Measurements from ENCODE around the gene DDX31.

Gene DDX31

GRCh38 chr9:132637351-132637750 lies 32.4 kb downstream of the DDX31 start:
- no peak for DNase-seq (ENCODE audit: low read depth in 1 of 2, low spot score in 1 of 2)
- no peak overlapping the region for H3K4me3 ChIP-seq (replicated peaks; ENCODE audit: insufficient read depth, low read length)
- TF ChIP-seq SPI1 (IDR thresholded peaks at IDR 0.05; ENCODE audit: borderline replicate concordance, low read depth) (no peak), GABPA (IDR thresholded peaks at IDR 0.05; ENCODE audit: low read depth) (no peak), POLR2AphosphoS5 (IDR thresholded peaks at IDR 0.05; ENCODE audit: low read depth) (no peak)
- TF ChIP-seq, protein P1, sequence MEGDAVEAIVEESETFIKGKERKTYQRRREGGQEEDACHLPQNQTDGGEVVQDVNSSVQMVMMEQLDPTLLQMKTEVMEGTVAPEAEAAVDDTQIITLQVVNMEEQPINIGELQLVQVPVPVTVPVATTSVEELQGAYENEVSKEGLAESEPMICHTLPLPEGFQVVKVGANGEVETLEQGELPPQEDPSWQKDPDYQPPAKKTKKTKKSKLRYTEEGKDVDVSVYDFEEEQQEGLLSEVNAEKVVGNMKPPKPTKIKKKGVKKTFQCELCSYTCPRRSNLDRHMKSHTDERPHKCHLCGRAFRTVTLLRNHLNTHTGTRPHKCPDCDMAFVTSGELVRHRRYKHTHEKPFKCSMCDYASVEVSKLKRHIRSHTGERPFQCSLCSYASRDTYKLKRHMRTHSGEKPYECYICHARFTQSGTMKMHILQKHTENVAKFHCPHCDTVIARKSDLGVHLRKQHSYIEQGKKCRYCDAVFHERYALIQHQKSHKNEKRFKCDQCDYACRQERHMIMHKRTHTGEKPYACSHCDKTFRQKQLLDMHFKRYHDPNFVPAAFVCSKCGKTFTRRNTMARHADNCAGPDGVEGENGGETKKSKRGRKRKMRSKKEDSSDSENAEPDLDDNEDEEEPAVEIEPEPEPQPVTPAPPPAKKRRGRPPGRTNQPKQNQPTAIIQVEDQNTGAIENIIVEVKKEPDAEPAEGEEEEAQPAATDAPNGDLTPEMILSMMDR (IDR thresholded peaks at IDR 0.05; ENCODE audit: insufficient read depth, low read length), result no peak
- TF ChIP-seq, protein P2, sequence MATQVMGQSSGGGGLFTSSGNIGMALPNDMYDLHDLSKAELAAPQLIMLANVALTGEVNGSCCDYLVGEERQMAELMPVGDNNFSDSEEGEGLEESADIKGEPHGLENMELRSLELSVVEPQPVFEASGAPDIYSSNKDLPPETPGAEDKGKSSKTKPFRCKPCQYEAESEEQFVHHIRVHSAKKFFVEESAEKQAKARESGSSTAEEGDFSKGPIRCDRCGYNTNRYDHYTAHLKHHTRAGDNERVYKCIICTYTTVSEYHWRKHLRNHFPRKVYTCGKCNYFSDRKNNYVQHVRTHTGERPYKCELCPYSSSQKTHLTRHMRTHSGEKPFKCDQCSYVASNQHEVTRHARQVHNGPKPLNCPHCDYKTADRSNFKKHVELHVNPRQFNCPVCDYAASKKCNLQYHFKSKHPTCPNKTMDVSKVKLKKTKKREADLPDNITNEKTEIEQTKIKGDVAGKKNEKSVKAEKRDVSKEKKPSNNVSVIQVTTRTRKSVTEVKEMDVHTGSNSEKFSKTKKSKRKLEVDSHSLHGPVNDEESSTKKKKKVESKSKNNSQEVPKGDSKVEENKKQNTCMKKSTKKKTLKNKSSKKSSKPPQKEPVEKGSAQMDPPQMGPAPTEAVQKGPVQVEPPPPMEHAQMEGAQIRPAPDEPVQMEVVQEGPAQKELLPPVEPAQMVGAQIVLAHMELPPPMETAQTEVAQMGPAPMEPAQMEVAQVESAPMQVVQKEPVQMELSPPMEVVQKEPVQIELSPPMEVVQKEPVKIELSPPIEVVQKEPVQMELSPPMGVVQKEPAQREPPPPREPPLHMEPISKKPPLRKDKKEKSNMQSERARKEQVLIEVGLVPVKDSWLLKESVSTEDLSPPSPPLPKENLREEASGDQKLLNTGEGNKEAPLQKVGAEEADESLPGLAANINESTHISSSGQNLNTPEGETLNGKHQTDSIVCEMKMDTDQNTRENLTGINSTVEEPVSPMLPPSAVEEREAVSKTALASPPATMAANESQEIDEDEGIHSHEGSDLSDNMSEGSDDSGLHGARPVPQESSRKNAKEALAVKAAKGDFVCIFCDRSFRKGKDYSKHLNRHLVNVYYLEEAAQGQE (IDR thresholded peaks at IDR 0.05; ENCODE audit: insufficient replicate concordance, low read depth), result no peak
- no peak overlapping the region for H3K27ac ChIP-seq (replicated peaks)
- H3K27me3 ChIP-seq (ENCODE audit: insufficient read depth, poor library complexity, severe bottlenecking), result no peaks in the 10 kb centered on the region

GRCh38 chr9:132634327-132634726 lies 35.5 kb downstream of the DDX31 start:
- no peaks in the 10 kb centered on the region for H3K27me3 ChIP-seq (ENCODE audit: insufficient read depth, poor library complexity, severe bottlenecking)
- DNase-seq (ENCODE audit: low read depth in 1 of 2, low spot score in 1 of 2), result no peak
- no peak for TF ChIP-seq GABPA (IDR thresholded peaks at IDR 0.05; ENCODE audit: low read depth)
- TF ChIP-seq, protein P1 (IDR thresholded peaks at IDR 0.05; ENCODE audit: insufficient read depth, low read length), result no peak
- H3K4me3 ChIP-seq (replicated peaks; ENCODE audit: insufficient read depth, low read length), result no peak overlapping the region
- H3K27ac ChIP-seq (replicated peaks), result no peak overlapping the region

DNA sequence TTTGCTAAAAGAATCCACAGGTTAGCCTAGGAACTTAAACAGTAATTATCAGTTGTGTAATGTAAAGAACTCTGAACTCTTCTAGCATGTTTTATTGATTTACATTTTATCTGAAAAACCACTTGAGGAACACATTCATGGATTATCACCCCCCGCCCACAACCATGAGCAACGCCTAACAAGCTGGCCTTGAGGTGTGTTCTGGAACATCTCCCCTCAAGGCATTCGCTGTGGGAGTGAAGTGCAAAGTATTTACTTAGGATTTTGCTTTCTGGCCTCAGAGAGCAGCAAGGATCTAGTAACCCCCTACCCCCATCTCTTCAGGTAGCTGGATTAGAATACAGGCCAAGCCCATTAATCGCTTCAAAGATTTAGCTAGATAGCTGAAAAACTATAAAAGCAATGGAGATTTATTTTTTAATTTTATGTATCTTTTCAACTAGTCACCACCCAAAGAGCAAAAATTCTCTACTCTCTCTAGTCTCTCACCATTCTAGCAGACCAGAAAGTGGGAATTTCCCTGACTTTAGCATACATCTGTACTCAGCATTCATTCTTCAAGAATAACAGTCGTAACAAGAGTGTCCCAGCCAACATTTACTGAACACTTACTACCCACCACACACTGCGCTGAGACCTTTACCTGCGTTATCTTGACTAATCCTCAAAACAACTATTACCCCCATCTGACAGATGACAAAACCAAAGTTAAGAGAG lies 37.2 kb downstream of the DDX31 start:
- H3K27me3 ChIP-seq (ENCODE audit: insufficient read depth, poor library complexity, severe bottlenecking), result no peaks in the 10 kb centered on the region
- DNase-seq (ENCODE audit: low read depth in 1 of 2, low spot score in 1 of 2), result no peak
- TF ChIP-seq, protein P2 (IDR thresholded peaks at IDR 0.05; ENCODE audit: insufficient replicate concordance, low read depth), result no peak
- TF ChIP-seq GABPA (IDR thresholded peaks at IDR 0.05; ENCODE audit: low read depth) (no peak), SPI1 (IDR thresholded peaks at IDR 0.05; ENCODE audit: borderline replicate concordance, low read depth) (no peak), POLR2AphosphoS5 (IDR thresholded peaks at IDR 0.05; ENCODE audit: low read depth) (no peak)
- TF ChIP-seq, protein P1 (IDR thresholded peaks at IDR 0.05; ENCODE audit: insufficient read depth, low read length), result no peak
- no peak overlapping the region for H3K4me3 ChIP-seq (replicated peaks; ENCODE audit: insufficient read depth, low read length)
- H3K27ac ChIP-seq (replicated peaks), result no peak overlapping the region

- TF ChIP-seq GABPA (IDR thresholded peaks at IDR 0.05; ENCODE audit: low read depth) (no peak), SPI1 (IDR thresholded peaks at IDR 0.05; ENCODE audit: borderline replicate concordance, low read depth) (no peak), POLR2AphosphoS5 (IDR thresholded peaks at IDR 0.05; ENCODE audit: low read depth) (no peak)
- TF ChIP-seq, protein P1 (IDR thresholded peaks at IDR 0.05; ENCODE audit: insufficient read depth, low read length), result no peak
- TF ChIP-seq, protein P2 (IDR thresholded peaks at IDR 0.05; ENCODE audit: insufficient replicate concordance, low read depth), result no peak
- no peaks in the 10 kb centered on the region for H3K27me3 ChIP-seq (ENCODE audit: insufficient read depth, poor library complexity, severe bottlenecking)
- no peak overlapping the region for H3K4me3 ChIP-seq (replicated peaks; ENCODE audit: insufficient read depth, low read length)
- no peak for DNase-seq (ENCODE audit: low read depth in 1 of 2, low spot score in 1 of 2)
- H3K27ac ChIP-seq (replicated peaks), result no peak overlapping the region
These were observed 38.1 kb downstream of the DDX31 start for GRCh38 chr9:132631685-132632084.
